Neural progenitor cell (in vitro differentiated cells): ENCODE results near the gene SEC16A. TPM values are rescaled to one million over a fixed set of nuclear protein-coding genes. Genes with fewer than 3 reads are reported as not detected.

Experiments
- DNase-seq: peaks from one replicate; pipeline ENCODE4 v3.0.0-alpha.2; 2016; ENCODE audit warnings: low spot score
- H2AFZ ChIP-seq: fragments of 200-600 bp; sonication (generic); replicated peaks from 2 replicates; pipeline ENCODE4 v1.6.1; 2016; ENCODE audit warnings: antibody characterized with exemption
- H3F3A ChIP-seq: fragments of 200-600 bp; sonication (generic); 2 replicates; pipeline ENCODE4 v1.6.1; 2016; ENCODE audit warnings: antibody characterized with exemption, low read depth
- H3K27ac ChIP-seq: fragments of 200-600 bp; sonication (generic); 2 replicates; pipeline ENCODE4 v1.5.1; 2016; ENCODE audit warnings: mild to moderate bottlenecking
- H3K27me3 ChIP-seq: fragments of 200-600 bp; sonication (generic); 2 replicates; pipeline ENCODE4 v1.6.1; 2016; ENCODE audit warnings: mild to moderate bottlenecking, moderate library complexity
- H3K36me3 ChIP-seq: fragments of 200-600 bp; sonication (generic); 2 replicates; pipeline ENCODE4 v1.5.1; 2016
- H3K4me1 ChIP-seq: fragments of 200-600 bp; sonication (generic); 2 replicates; pipeline ENCODE4 v1.6.1; 2016; ENCODE audit warnings: mixed run types
- H3K4me2 ChIP-seq: fragments of 200-600 bp; sonication (generic); 2 replicates; pipeline ENCODE4 v1.6.1; 2016
- H3K4me3 ChIP-seq: fragments of 200-600 bp; sonication (generic); 2 replicates; pipeline ENCODE4 v1.5.1; 2016
- H3K79me2 ChIP-seq: fragments of 200-600 bp; sonication (generic); 2 replicates; pipeline ENCODE4 v1.6.1; 2016; ENCODE audit warnings: low read depth
- H3K9ac ChIP-seq: fragments of 200-600 bp; sonication (generic); 2 replicates; pipeline ENCODE4 v1.6.1; 2016
- H3K9me3 ChIP-seq: fragments of 200-600 bp; sonication (generic); 2 replicates; pipeline ENCODE4 v1.5.1; 2016; ENCODE audit warnings: low read depth
- H4K20me1 ChIP-seq: fragments of 200-600 bp; sonication (generic); 2 replicates; pipeline ENCODE4 v1.6.1; 2016; ENCODE audit warnings: low read depth
- H3K27ac Mint-ChIP-seq: 3 replicates; pipeline ENCODE4 v1.8.0; 2021; ENCODE audit warnings: mixed read lengths
- H3K27me3 Mint-ChIP-seq: 2 replicates; pipeline ENCODE4 v1.8.0; 2022; ENCODE audit warnings: low read depth, mild to moderate bottlenecking, inconsistent platforms, moderate library complexity, mixed read lengths; ENCODE audit not compliant: insufficient read depth
- H3K36me3 Mint-ChIP-seq: 3 replicates; pipeline ENCODE4 v1.8.0; 2021; ENCODE audit warnings: mixed read lengths
- H3K4me1 Mint-ChIP-seq: 3 replicates; pipeline ENCODE4 v1.8.0; 2021; ENCODE audit warnings: mixed read lengths
- H3K4me3 Mint-ChIP-seq: 3 replicates; pipeline ENCODE4 v1.8.0; 2021; ENCODE audit warnings: mild to moderate bottlenecking, moderate library complexity, mixed read lengths
- H3K9me3 Mint-ChIP-seq: 3 replicates; pipeline ENCODE4 v1.8.0; 2020; ENCODE audit warnings: mixed read lengths
- CTCF ChIP-seq: fragments of 200-600 bp; sonication (generic); IDR thresholded peaks from 2 replicates; pipeline ENCODE4 v1.5.1; 2017; ENCODE audit warnings: antibody characterized with exemption, mild to moderate bottlenecking
- EZH2 ChIP-seq: fragments of 200-600 bp; sonication (generic); IDR thresholded peaks from 2 replicates; pipeline ENCODE4 v1.6.1; 2017; ENCODE audit warnings: antibody characterized with exemption, mild to moderate bottlenecking, moderate library complexity
- EZH2phosphoT487 ChIP-seq: fragments of 200-600 bp; sonication (generic); IDR thresholded peaks from 2 replicates; pipeline ENCODE4 v1.6.1; 2017; ENCODE audit warnings: antibody characterized with exemption
- total RNA-seq: library from RNA; depleted of rRNA; stranded (reverse); fragments of >200 nt; gene quantifications from 2 replicates; pipeline ENCODE4 v1.2.3, GENCODE V29; 2015; ENCODE audit warnings: low replicate concordance

The SEC16A gene
- total RNA-seq, 1 donor from 2014 or later = 16.8 TPM

GRCh38 chr9:136521537-136521936 lies 38.7 kb upstream of the SEC16A start:
- peaks cover 10% of the 10 kb centered on the region for H3F3A ChIP-seq
- Mint-ChIP-seq H3K9me3 (no peaks in the 10 kb centered on the region), H3K27ac (no peak overlapping the region), H3K4me3 (no peak overlapping the region), H3K4me1 (peaks cover 12% of the 10 kb centered on the region), H3K36me3 (peaks cover 1% of the 10 kb centered on the region), H3K27me3 (no peaks in the 10 kb centered on the region)
- no peak overlapping the region for H3K4me3 ChIP-seq
- no peaks in the 10 kb centered on the region for H3K27me3 ChIP-seq
- H3K9me3 ChIP-seq = no peaks in the 10 kb centered on the region
- H2AFZ ChIP-seq = no peak overlapping the region
- no peak overlapping the region for H3K9ac ChIP-seq
- H4K20me1 ChIP-seq = peaks cover 51% of the 10 kb centered on the region
- H3K4me2 ChIP-seq = no peak overlapping the region
- H3K27ac ChIP-seq = no peak overlapping the region
- DNase-seq = no peak
- H3K4me1 ChIP-seq = peaks cover 13% of the 10 kb centered on the region
- H3K79me2 ChIP-seq = peaks cover 27% of the 10 kb centered on the region
- H3K36me3 ChIP-seq = no peaks in the 10 kb centered on the region
- TF ChIP-seq CTCF (no peak), EZH2phosphoT487 (no peak), EZH2 (no peak)

- H3K27me3 Mint-ChIP-seq = no peaks in the 10 kb centered on the region
- Histone ChIP-seq H2AFZ (no peak overlapping the region), H3K9me3 (no peaks in the 10 kb centered on the region), H3K4me2 (no peak overlapping the region), H3K4me3 (no peak overlapping the region), H3K27ac (no peak overlapping the region), H3K79me2 (peaks cover 13% of the 10 kb centered on the region), H3K36me3 (no peaks in the 10 kb centered on the region), H3K27me3 (no peaks in the 10 kb centered on the region), H3F3A (no peaks in the 10 kb centered on the region), H4K20me1 (peaks cover 36% of the 10 kb centered on the region), H3K9ac (no peak overlapping the region), H3K4me1 (no peaks in the 10 kb centered on the region)
- no peak for TF ChIP-seq EZH2
- TF ChIP-seq EZH2phosphoT487 = no peak
- no peak for TF ChIP-seq CTCF
- DNase-seq = no peak
- H3K27ac Mint-ChIP-seq = peak overlapping the region; percentile 21
- H3K4me1 Mint-ChIP-seq = peaks cover 6% of the 10 kb centered on the region
- no peaks in the 10 kb centered on the region for H3K9me3 Mint-ChIP-seq
- no peak overlapping the region for H3K4me3 Mint-ChIP-seq
- peaks cover 1% of the 10 kb centered on the region for H3K36me3 Mint-ChIP-seq
Measured at GRCh38 chr9:136520053-136520540, 37.3 kb upstream of the SEC16A start.

GRCh38 chr9:136519263-136520052 lies 36.6 kb upstream of the SEC16A start:
- Histone ChIP-seq H3K79me2 (peaks cover 6% of the 10 kb centered on the region), H3K4me2 (no peak overlapping the region), H3K9ac (no peak overlapping the region), H3K9me3 (no peaks in the 10 kb centered on the region), H3K4me1 (no peaks in the 10 kb centered on the region), H3K27me3 (no peaks in the 10 kb centered on the region), H3F3A (no peaks in the 10 kb centered on the region), H3K36me3 (no peaks in the 10 kb centered on the region), H4K20me1 (peaks cover 31% of the 10 kb centered on the region), H3K27ac (no peak overlapping the region), H2AFZ (no peak overlapping the region), H3K4me3 (no peak overlapping the region)
- Mint-ChIP-seq H3K9me3 (no peaks in the 10 kb centered on the region), H3K4me3 (no peak overlapping the region), H3K27ac (no peak overlapping the region), H3K36me3 (peaks cover 1% of the 10 kb centered on the region), H3K27me3 (no peaks in the 10 kb centered on the region), H3K4me1 (peaks cover 6% of the 10 kb centered on the region)
- TF ChIP-seq EZH2 (no peak), CTCF (no peak), EZH2phosphoT487 (no peak)
- DNase-seq = no peak
